ENCODE data around the gene ZNF440.

DNA sequence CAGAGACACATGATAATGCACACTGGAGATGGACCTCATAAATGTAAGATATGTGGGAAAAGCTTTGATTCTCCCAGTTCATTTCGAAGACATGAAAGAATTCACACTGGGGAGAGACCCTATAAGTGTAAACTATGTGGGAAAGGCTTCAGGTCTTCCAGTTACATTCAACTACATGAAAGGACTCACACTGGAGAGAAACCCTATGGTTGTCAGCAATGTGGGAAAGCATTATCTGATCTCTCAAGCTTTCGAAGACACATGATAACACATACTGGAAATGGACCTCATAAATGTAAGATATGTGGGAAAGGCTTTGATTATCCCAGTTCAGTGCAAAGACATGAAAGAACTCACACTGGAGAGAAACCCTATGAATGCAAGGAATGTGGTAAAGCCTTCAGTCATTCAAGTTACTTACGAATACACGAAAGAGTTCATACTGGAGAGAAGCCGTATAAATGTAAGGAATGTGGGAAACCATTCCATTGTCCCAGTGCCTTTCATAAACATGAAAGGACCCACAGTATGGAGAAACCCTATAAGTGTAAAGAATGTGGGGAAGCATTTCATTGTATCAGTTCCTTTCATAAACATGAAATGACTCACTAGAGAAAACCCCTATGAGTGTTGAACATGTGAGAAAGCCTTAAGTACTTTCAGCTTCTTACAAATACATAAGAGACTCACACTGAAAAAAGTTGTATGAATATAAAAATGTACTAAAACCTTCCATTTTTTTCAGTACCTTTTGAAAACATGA lies 32.6 kb upstream of the ZNF440 start:
- TF ChIP-seq, protein P1, sequence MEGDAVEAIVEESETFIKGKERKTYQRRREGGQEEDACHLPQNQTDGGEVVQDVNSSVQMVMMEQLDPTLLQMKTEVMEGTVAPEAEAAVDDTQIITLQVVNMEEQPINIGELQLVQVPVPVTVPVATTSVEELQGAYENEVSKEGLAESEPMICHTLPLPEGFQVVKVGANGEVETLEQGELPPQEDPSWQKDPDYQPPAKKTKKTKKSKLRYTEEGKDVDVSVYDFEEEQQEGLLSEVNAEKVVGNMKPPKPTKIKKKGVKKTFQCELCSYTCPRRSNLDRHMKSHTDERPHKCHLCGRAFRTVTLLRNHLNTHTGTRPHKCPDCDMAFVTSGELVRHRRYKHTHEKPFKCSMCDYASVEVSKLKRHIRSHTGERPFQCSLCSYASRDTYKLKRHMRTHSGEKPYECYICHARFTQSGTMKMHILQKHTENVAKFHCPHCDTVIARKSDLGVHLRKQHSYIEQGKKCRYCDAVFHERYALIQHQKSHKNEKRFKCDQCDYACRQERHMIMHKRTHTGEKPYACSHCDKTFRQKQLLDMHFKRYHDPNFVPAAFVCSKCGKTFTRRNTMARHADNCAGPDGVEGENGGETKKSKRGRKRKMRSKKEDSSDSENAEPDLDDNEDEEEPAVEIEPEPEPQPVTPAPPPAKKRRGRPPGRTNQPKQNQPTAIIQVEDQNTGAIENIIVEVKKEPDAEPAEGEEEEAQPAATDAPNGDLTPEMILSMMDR (IDR thresholded peaks at IDR 0.05) = no peak
- TF ChIP-seq POLR2A (IDR thresholded peaks at IDR 0.05) (no peak), EP300 (IDR thresholded peaks at IDR 0.05) (no peak)

Measured in suprapubic skin (tissue), 3 donors.